Measurements from ENCODE around the gene RALGAPB. TPM values are rescaled to one million over a fixed set of nuclear protein-coding genes. Genes with fewer than 3 reads are reported as not detected.

The RALGAPB gene
- total and polyA plus RNA-seq, 2 of the 13 experiments (the other 11 are each of a cell fraction or from before 2014, with no cell fraction given) = 17.6 to 30.6 TPM

DNA sequence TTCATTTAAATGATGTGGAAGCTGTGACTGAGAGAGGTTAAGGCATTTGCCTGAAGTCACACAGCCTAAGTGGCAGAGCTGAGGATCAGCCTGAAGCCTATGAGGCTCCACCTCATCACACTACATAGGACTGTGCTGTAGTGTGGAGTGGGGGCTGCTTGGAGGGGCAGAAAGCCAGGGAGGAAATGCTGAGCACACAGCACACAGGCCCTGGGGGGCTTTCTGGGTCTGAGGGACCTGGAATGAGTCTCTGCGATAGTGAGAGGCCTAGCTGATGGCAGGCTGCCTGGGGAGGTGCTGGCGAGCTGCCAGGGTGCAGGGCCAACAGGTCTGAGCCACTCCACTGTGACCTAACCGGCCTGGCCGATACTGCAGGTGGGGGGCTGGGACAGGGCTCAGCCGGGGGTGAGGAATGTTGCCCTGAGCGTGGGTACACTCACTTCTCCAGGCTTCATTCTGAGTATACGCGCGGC lies 126.8 kb downstream of the RALGAPB start (continued):
- TF ChIP-seq, protein P1, sequence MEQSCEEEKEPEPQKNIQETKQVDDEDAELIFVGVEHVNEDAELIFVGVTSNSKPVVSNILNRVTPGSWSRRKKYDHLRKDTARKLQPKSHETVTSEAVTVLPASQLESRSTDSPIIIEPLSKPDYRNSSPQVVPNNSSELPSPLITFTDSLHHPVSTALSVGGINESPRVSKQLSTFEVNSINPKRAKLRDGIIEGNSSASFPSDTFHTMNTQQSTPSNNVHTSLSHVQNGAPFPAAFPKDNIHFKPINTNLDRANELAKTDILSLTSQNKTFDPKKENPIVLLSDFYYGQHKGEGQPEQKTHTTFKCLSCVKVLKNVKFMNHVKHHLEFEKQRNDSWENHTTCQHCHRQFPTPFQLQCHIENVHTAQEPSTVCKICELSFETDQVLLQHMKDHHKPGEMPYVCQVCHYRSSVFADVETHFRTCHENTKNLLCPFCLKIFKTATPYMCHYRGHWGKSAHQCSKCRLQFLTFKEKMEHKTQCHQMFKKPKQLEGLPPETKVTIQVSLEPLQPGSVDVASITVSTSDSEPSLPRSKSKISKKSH (CRISPR knock-in tag; IDR thresholded peaks at IDR 0.05; ENCODE audit: borderline replicate concordance) = no peak
- TF ChIP-seq ZFP82 (CRISPR knock-in tag; IDR thresholded peaks at IDR 0.05; ENCODE audit: borderline replicate concordance) (no peak), KLF11 (CRISPR knock-in tag; IDR thresholded peaks at IDR 0.05) (no peak), HNRNPL (IDR thresholded peaks at IDR 0.05; ENCODE audit: low read depth, low read length) (0 out of 2 replicates have a peak, but pooled peaks have one; percentile 37), ZNF720 (CRISPR knock-in tag; IDR thresholded peaks at IDR 0.05) (no peak), ZNF780A (CRISPR knock-in tag; IDR thresholded peaks at IDR 0.05) (no peak), MAFK (conservative IDR thresholded peaks at IDR 0.05 in 1 of 2, IDR thresholded peaks at IDR 0.05 in 1 of 2; ENCODE audit: low read length in 2 of 2) (no peak), ELF1 (CRISPR knock-in tag; IDR thresholded peaks at IDR 0.05) (0 out of 2 replicates have a peak, but pooled peaks have one; percentile 32), ZNF547 (CRISPR knock-in tag; IDR thresholded peaks at IDR 0.05) (no peak), HOXA5 (CRISPR knock-in tag; IDR thresholded peaks at IDR 0.05) (no peak), TAF15 (IDR thresholded peaks at IDR 0.05; ENCODE audit: low read depth, low read length, poor library complexity, severe bottlenecking) (no peak), NR3C1 (CRISPR knock-in tag; IDR thresholded peaks at IDR 0.05) (no peak), DPF2 (CRISPR knock-in tag; IDR thresholded peaks at IDR 0.05; ENCODE audit: borderline replicate concordance, low read depth) (no peak), ZNF773 (CRISPR knock-in tag; IDR thresholded peaks at IDR 0.05; ENCODE audit: borderline replicate concordance) (no peak)
- TF ChIP-seq, protein P2, sequence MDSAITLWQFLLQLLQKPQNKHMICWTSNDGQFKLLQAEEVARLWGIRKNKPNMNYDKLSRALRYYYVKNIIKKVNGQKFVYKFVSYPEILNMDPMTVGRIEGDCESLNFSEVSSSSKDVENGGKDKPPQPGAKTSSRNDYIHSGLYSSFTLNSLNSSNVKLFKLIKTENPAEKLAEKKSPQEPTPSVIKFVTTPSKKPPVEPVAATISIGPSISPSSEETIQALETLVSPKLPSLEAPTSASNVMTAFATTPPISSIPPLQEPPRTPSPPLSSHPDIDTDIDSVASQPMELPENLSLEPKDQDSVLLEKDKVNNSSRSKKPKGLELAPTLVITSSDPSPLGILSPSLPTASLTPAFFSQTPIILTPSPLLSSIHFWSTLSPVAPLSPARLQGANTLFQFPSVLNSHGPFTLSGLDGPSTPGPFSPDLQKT (CRISPR knock-in tag; IDR thresholded peaks at IDR 0.05; ENCODE audit: borderline replicate concordance) = no peak
- TF ChIP-seq, protein P3, sequence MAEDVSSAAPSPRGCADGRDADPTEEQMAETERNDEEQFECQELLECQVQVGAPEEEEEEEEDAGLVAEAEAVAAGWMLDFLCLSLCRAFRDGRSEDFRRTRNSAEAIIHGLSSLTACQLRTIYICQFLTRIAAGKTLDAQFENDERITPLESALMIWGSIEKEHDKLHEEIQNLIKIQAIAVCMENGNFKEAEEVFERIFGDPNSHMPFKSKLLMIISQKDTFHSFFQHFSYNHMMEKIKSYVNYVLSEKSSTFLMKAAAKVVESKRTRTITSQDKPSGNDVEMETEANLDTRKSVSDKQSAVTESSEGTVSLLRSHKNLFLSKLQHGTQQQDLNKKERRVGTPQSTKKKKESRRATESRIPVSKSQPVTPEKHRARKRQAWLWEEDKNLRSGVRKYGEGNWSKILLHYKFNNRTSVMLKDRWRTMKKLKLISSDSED (CRISPR knock-in tag; IDR thresholded peaks at IDR 0.05) = no peak
- TF ChIP-seq, protein P4, sequence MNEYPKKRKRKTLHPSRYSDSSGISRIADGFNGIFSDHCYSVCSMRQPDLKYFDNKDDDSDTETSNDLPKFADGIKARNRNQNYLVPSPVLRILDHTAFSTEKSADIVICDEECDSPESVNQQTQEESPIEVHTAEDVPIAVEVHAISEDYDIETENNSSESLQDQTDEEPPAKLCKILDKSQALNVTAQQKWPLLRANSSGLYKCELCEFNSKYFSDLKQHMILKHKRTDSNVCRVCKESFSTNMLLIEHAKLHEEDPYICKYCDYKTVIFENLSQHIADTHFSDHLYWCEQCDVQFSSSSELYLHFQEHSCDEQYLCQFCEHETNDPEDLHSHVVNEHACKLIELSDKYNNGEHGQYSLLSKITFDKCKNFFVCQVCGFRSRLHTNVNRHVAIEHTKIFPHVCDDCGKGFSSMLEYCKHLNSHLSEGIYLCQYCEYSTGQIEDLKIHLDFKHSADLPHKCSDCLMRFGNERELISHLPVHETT (CRISPR knock-in tag; conservative IDR thresholded peaks at IDR 0.05) = no peak
- TF ChIP-seq, protein P5, sequence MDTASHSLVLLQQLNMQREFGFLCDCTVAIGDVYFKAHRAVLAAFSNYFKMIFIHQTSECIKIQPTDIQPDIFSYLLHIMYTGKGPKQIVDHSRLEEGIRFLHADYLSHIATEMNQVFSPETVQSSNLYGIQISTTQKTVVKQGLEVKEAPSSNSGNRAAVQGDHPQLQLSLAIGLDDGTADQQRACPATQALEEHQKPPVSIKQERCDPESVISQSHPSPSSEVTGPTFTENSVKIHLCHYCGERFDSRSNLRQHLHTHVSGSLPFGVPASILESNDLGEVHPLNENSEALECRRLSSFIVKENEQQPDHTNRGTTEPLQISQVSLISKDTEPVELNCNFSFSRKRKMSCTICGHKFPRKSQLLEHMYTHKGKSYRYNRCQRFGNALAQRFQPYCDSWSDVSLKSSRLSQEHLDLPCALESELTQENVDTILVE (CRISPR knock-in tag; IDR thresholded peaks at IDR 0.05) = no peak
- TF ChIP-seq, protein P6, sequence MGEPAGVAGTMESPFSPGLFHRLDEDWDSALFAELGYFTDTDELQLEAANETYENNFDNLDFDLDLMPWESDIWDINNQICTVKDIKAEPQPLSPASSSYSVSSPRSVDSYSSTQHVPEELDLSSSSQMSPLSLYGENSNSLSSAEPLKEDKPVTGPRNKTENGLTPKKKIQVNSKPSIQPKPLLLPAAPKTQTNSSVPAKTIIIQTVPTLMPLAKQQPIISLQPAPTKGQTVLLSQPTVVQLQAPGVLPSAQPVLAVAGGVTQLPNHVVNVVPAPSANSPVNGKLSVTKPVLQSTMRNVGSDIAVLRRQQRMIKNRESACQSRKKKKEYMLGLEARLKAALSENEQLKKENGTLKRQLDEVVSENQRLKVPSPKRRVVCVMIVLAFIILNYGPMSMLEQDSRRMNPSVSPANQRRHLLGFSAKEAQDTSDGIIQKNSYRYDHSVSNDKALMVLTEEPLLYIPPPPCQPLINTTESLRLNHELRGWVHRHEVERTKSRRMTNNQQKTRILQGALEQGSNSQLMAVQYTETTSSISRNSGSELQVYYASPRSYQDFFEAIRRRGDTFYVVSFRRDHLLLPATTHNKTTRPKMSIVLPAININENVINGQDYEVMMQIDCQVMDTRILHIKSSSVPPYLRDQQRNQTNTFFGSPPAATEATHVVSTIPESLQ (CRISPR knock-in tag; conservative IDR thresholded peaks at IDR 0.05) = no peak
- TF ChIP-seq, protein P7, sequence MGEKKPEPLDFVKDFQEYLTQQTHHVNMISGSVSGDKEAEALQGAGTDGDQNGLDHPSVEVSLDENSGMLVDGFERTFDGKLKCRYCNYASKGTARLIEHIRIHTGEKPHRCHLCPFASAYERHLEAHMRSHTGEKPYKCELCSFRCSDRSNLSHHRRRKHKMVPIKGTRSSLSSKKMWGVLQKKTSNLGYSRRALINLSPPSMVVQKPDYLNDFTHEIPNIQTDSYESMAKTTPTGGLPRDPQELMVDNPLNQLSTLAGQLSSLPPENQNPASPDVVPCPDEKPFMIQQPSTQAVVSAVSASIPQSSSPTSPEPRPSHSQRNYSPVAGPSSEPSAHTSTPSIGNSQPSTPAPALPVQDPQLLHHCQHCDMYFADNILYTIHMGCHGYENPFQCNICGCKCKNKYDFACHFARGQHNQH (CRISPR knock-in tag; IDR thresholded peaks at IDR 0.05) = no peak
